ENCODE measurements around the gene DUSP15.

The DUSP15 gene

GRCh38 chr20:31860390-31861134, 9.8 kb downstream of the DUSP15 start:
- DNase-seq (ENCODE audit: low read depth in 2 of 2): no peak

- DNase-seq (ENCODE audit: low read depth in 2 of 2): no peak
Observed at GRCh38 chr20:31859998-31860380, 10.3 kb downstream of the DUSP15 start.

GRCh38 chr20:31859266-31859997, 10.9 kb downstream of the DUSP15 start:
- DNase-seq (ENCODE audit: low read depth in 2 of 2): no peak

GRCh38 chr20:31858760-31859083, 11.6 kb downstream of the DUSP15 start:
- DNase-seq (ENCODE audit: low read depth in 2 of 2): no peak

GRCh38 chr20:31857861-31858759, 12.2 kb downstream of the DUSP15 start:
- no peak for DNase-seq (ENCODE audit: low read depth in 2 of 2)

- no peak for DNase-seq (ENCODE audit: low read depth in 2 of 2)
Observed at GRCh38 chr20:31856516-31856915, 13.8 kb downstream of the DUSP15 start.

GRCh38 chr20:31853481-31853880, 16.8 kb downstream of the DUSP15 start:
- no peak for DNase-seq (ENCODE audit: low read depth in 2 of 2)

GRCh38 chr20:31851240-31851955, 18.9 kb downstream of the DUSP15 start:
- DNase-seq (ENCODE audit: low read depth in 2 of 2): no peak

GRCh38 chr20:31849306-31849930, 20.9 kb downstream of the DUSP15 start:
- DNase-seq (ENCODE audit: low read depth in 2 of 2): no peak

- no peak for DNase-seq (ENCODE audit: low read depth in 2 of 2)
Observed at GRCh38 chr20:31848088-31848999, 22.0 kb downstream of the DUSP15 start.

- DNase-seq (ENCODE audit: low read depth in 2 of 2): no peak
Observed at GRCh38 chr20:31846793-31847138, 23.6 kb downstream of the DUSP15 start.

GRCh38 chr20:31845300-31845863, 24.9 kb downstream of the DUSP15 start, which contains the start of gene FOXS1:
Gene FOXS1, minus strand, starts transcription at chr20:31845604. Its CDS starts 62 bp downstream, at chr20:31845542.
- no peak for DNase-seq (ENCODE audit: low read depth in 2 of 2)

GRCh38 chr20:31844737-31845299, 25.5 kb downstream of the DUSP15 start:
- DNase-seq (ENCODE audit: low read depth in 2 of 2): no peak

- DNase-seq (ENCODE audit: low read depth in 2 of 2): no peak
Observed at GRCh38 chr20:31843881-31844280, 26.4 kb downstream of the DUSP15 start.

- no peak for DNase-seq (ENCODE audit: low read depth in 2 of 2)
Observed at GRCh38 chr20:31843288-31843687, 27.0 kb downstream of the DUSP15 start.

- DNase-seq (ENCODE audit: low read depth in 2 of 2): no peak
Observed at GRCh38 chr20:31842471-31843157, 27.7 kb downstream of the DUSP15 start.

- peak in 1 of 2 experiments; percentile 12 for DNase-seq (ENCODE audit: low read depth in 2 of 2)
Observed at GRCh38 chr20:31841928-31842327, 28.4 kb downstream of the DUSP15 start.

GRCh38 chr20:31840906-31841816, 29.2 kb downstream of the DUSP15 start:
- no peak for DNase-seq (ENCODE audit: low read depth in 2 of 2)
